ENCODE results near the gene CARMIL1. TPM values are rescaled to one million over a fixed set of nuclear protein-coding genes. Genes with fewer than 3 reads are reported as not detected.
A peak's percentile ranks its signal among the peaks of the same experiment; 100 is the strongest.

CARMIL1 gene
- polyA plus RNA-seq, 1 of the 3 experiments (the other 2 are of a cell fraction): 1.7 TPM

DNA sequence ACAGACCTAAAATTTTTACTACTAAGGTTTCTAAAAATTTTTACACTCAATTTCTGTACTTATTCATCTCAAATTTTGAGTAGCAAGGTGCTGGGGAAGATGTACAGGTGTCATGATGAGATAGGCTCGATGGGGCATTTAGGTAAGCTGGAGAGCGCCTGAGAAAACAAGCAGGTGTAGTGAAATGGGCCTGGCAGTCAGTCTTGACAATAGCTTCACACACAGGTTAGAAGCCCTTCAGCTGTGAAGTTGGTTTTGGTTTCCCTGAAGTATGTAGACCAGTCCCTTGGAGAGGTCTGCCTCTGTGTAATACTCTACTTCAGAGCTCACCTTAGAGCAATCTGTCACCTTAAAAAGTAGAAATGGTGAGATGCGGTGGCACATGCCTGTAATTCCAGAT, 228.9 kb downstream of the CARMIL1 start (continued):
- TF ChIP-seq, protein P1, sequence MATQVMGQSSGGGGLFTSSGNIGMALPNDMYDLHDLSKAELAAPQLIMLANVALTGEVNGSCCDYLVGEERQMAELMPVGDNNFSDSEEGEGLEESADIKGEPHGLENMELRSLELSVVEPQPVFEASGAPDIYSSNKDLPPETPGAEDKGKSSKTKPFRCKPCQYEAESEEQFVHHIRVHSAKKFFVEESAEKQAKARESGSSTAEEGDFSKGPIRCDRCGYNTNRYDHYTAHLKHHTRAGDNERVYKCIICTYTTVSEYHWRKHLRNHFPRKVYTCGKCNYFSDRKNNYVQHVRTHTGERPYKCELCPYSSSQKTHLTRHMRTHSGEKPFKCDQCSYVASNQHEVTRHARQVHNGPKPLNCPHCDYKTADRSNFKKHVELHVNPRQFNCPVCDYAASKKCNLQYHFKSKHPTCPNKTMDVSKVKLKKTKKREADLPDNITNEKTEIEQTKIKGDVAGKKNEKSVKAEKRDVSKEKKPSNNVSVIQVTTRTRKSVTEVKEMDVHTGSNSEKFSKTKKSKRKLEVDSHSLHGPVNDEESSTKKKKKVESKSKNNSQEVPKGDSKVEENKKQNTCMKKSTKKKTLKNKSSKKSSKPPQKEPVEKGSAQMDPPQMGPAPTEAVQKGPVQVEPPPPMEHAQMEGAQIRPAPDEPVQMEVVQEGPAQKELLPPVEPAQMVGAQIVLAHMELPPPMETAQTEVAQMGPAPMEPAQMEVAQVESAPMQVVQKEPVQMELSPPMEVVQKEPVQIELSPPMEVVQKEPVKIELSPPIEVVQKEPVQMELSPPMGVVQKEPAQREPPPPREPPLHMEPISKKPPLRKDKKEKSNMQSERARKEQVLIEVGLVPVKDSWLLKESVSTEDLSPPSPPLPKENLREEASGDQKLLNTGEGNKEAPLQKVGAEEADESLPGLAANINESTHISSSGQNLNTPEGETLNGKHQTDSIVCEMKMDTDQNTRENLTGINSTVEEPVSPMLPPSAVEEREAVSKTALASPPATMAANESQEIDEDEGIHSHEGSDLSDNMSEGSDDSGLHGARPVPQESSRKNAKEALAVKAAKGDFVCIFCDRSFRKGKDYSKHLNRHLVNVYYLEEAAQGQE (IDR thresholded peaks at IDR 0.05; ENCODE audit: low read depth, low read length): no peak
- no peak for TF ChIP-seq TAF1 (IDR thresholded peaks at IDR 0.05; ENCODE audit: borderline replicate concordance, low read depth, low read length)

DNA sequence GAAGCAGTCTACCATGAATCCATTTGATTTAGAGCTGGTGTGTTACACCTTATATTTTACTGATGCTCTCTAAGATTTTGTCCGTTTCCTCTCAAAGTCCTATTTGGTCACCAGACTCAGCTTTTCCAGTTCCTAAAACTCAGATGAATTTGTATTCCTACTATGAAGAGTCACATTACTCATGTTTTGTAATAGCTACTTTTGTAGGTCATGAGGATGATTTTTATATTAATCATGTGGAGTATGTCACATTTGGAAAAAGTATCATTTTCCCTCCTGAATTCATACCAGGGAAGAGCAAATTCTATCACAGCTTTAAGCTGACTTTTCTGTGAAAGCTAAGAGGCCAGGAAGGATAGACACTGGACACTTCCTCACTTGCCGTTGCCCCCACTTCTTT, 232.2 kb downstream of the CARMIL1 start:
- TF ChIP-seq JUND (IDR thresholded peaks at IDR 0.05): peak; percentile 17; the same call in 1 of the 2 replicates
- TF ChIP-seq IRF3 (IDR thresholded peaks at IDR 0.05; ENCODE audit: low read depth, low read length): no peak
- TF ChIP-seq, protein P2, sequence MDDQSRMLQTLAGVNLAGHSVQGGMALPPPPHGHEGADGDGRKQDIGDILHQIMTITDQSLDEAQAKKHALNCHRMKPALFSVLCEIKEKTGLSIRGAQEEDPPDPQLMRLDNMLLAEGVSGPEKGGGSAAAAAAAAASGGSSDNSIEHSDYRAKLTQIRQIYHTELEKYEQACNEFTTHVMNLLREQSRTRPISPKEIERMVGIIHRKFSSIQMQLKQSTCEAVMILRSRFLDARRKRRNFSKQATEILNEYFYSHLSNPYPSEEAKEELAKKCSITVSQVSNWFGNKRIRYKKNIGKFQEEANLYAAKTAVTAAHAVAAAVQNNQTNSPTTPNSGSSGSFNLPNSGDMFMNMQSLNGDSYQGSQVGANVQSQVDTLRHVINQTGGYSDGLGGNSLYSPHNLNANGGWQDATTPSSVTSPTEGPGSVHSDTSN (IDR thresholded peaks at IDR 0.05): peak; percentile 47; the same call in 1 of the 2 replicates
- ChIA-PET CTCF (interaction anchor here (0.6 to 2.7 kb wide), 5 partner anchors 19 to 289 kb away, joined by 3 to 12 read pairs (median 5); no protein-coding TSS in a partner anchor), POLR2A (no interaction called here)
- H3K9me3 ChIP-seq: no peaks in the 10 kb centered on the region
- H3K4me2 ChIP-seq: peak overlapping the region; percentile 17; the same call in 1 of the 2 replicates
- peaks cover 0 to 18% of the 10 kb centered on the region in 2 experiments; a peak in 2 of 4 replicates for H3K4me1 ChIP-seq (ENCODE audit: control insufficient read depth in 1 of 2, insufficient read depth in 2 of 2, low read depth in 1 of 2, low read length in 1 of 2)
- H3K79me2 ChIP-seq (ENCODE audit: insufficient read depth): no peaks in the 10 kb centered on the region
- DNase-seq: no peak
- H3K9ac ChIP-seq: no peak overlapping the region
- no peak overlapping the region; the same call in 1 of the 2 replicates for H2AFZ ChIP-seq (ENCODE audit: low read depth)
- H3K27ac ChIP-seq (ENCODE audit: low read depth in 2 of 2, low read length in 1 of 2): 0 out of 4 replicates have a peak overlapping the region, but pooled peaks of 1 of the 2 experiments have one; percentile 14
- 47% methylated on average over 2 of the region's 2 CpGs for WGBS (ENCODE audit: low lambda C conversion rate)
- no peaks in the 10 kb centered on the region for H3K36me3 ChIP-seq (replicated peaks in 1 of 2; ENCODE audit: control insufficient read depth in 1 of 2, insufficient read depth in 2 of 2, low read length in 1 of 2)
- no peak overlapping the region for H3K4me3 ChIP-seq (ENCODE audit: low read depth in 2 of 2, low read length in 1 of 2)
- H3F3A ChIP-seq (replicated peaks; ENCODE audit: insufficient read depth): peaks cover 18% of the 10 kb centered on the region
- no peaks in the 10 kb centered on the region for H3K27me3 ChIP-seq (ENCODE audit: insufficient read depth)
- H3K9me2 ChIP-seq: no peaks in the 10 kb centered on the region
- H4K20me1 ChIP-seq (ENCODE audit: insufficient read depth): no peaks in the 10 kb centered on the region

DNA sequence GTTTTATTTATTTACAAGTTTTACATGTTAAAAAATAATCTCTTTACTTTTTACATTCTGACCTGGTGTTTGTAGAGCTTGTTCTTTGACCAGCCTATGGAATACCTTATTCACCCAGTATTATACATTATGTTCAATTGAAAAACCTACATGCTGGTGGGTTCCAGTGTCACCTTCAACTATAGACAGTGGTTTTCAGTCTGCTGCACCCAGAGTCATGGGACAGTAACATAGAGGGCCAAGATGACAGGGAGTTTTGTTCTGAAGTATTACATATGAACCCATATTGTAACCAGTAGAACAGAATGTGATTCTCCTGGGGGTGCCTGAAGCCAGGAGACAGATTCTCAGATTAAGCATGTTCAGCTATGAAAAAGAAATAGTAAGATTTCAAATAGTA, 233.4 kb downstream of the CARMIL1 start:
- no peak overlapping the region for H2AFZ ChIP-seq (ENCODE audit: low read depth)
- no peaks in the 10 kb centered on the region for H3K36me3 ChIP-seq (replicated peaks in 1 of 2; ENCODE audit: control insufficient read depth in 1 of 2, insufficient read depth in 2 of 2, low read length in 1 of 2)
- no peaks in the 10 kb centered on the region for H4K20me1 ChIP-seq (ENCODE audit: insufficient read depth)
- peaks cover 0 to 18% of the 10 kb centered on the region in 2 experiments; a peak in 2 of 4 replicates for H3K4me1 ChIP-seq (ENCODE audit: control insufficient read depth in 1 of 2, insufficient read depth in 2 of 2, low read depth in 1 of 2, low read length in 1 of 2)
- no peaks in the 10 kb centered on the region for H3K9me2 ChIP-seq
- H3F3A ChIP-seq (replicated peaks; ENCODE audit: insufficient read depth): peaks cover 18% of the 10 kb centered on the region
- no peaks in the 10 kb centered on the region for H3K9me3 ChIP-seq
- no peak overlapping the region for H3K9ac ChIP-seq
- POLR2A ChIA-PET: no interaction called here
- no peak for DNase-seq
- H3K27me3 ChIP-seq (ENCODE audit: insufficient read depth): no peaks in the 10 kb centered on the region
- CTCF ChIA-PET: interaction anchor here (0.7 to 1.4 kb wide), 4 partner anchors 8 to 29 kb away, joined by 3 to 4 read pairs (median 3); no protein-coding TSS in a partner anchor
- H3K4me3 ChIP-seq (ENCODE audit: low read depth in 2 of 2, low read length in 1 of 2): no peak overlapping the region
- H3K79me2 ChIP-seq (ENCODE audit: insufficient read depth): no peaks in the 10 kb centered on the region
- no peak overlapping the region for H3K27ac ChIP-seq (ENCODE audit: low read depth in 2 of 2, low read length in 1 of 2)
- no peak overlapping the region for H3K4me2 ChIP-seq
- no peak for TF ChIP-seq RXRA (IDR thresholded peaks at IDR 0.05; ENCODE audit: borderline replicate concordance, low read depth)
- TF ChIP-seq NFIC (IDR thresholded peaks at IDR 0.05; ENCODE audit: borderline replicate concordance): no peak
- TF ChIP-seq ELF1 (IDR thresholded peaks at IDR 0.05): no peak
- no peak for TF ChIP-seq RCOR1 (IDR thresholded peaks at IDR 0.05; ENCODE audit: low read length)
- no peak for TF ChIP-seq TCF12 (IDR thresholded peaks at IDR 0.05)
- TF ChIP-seq, protein P3, sequence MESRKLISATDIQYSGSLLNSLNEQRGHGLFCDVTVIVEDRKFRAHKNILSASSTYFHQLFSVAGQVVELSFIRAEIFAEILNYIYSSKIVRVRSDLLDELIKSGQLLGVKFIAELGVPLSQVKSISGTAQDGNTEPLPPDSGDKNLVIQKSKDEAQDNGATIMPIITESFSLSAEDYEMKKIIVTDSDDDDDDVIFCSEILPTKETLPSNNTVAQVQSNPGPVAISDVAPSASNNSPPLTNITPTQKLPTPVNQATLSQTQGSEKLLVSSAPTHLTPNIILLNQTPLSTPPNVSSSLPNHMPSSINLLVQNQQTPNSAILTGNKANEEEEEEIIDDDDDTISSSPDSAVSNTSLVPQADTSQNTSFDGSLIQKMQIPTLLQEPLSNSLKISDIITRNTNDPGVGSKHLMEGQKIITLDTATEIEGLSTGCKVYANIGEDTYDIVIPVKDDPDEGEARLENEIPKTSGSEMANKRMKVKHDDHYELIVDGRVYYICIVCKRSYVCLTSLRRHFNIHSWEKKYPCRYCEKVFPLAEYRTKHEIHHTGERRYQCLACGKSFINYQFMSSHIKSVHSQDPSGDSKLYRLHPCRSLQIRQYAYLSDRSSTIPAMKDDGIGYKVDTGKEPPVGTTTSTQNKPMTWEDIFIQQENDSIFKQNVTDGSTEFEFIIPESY (IDR thresholded peaks at IDR 0.05; ENCODE audit: borderline replicate concordance, low read depth): no peak
- no peak for TF ChIP-seq FOXJ3 (CRISPR knock-in tag; IDR thresholded peaks at IDR 0.05)
- TF ChIP-seq, protein P4, sequence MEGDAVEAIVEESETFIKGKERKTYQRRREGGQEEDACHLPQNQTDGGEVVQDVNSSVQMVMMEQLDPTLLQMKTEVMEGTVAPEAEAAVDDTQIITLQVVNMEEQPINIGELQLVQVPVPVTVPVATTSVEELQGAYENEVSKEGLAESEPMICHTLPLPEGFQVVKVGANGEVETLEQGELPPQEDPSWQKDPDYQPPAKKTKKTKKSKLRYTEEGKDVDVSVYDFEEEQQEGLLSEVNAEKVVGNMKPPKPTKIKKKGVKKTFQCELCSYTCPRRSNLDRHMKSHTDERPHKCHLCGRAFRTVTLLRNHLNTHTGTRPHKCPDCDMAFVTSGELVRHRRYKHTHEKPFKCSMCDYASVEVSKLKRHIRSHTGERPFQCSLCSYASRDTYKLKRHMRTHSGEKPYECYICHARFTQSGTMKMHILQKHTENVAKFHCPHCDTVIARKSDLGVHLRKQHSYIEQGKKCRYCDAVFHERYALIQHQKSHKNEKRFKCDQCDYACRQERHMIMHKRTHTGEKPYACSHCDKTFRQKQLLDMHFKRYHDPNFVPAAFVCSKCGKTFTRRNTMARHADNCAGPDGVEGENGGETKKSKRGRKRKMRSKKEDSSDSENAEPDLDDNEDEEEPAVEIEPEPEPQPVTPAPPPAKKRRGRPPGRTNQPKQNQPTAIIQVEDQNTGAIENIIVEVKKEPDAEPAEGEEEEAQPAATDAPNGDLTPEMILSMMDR (IDR thresholded peaks at IDR 0.05): no peak
- no peak for TF ChIP-seq MEF2A (IDR thresholded peaks at IDR 0.05; ENCODE audit: borderline replicate concordance, low read depth)
- no peak for TF ChIP-seq EZH2phosphoT487 (IDR thresholded peaks at IDR 0.05; ENCODE audit: borderline replicate concordance, low read depth)
- TF ChIP-seq EP300 (IDR thresholded peaks at IDR 0.05; ENCODE audit: borderline replicate concordance in 1 of 2, low read depth in 1 of 2, low read length in 1 of 2): no peak
